HG03565 (cell line): ENCODE measurements around the gene PIK3R6.

ENCODE experiments used
- ATAC-seq: cut with Tn5 transposase; IDR thresholded peaks from one replicate; pipeline ENCODE4 v1.9.1; 2021; ENCODE audit warnings: mild to moderate bottlenecking, moderate library complexity; ENCODE audit not compliant: unreplicated experiment

Gene PIK3R6, protein sequence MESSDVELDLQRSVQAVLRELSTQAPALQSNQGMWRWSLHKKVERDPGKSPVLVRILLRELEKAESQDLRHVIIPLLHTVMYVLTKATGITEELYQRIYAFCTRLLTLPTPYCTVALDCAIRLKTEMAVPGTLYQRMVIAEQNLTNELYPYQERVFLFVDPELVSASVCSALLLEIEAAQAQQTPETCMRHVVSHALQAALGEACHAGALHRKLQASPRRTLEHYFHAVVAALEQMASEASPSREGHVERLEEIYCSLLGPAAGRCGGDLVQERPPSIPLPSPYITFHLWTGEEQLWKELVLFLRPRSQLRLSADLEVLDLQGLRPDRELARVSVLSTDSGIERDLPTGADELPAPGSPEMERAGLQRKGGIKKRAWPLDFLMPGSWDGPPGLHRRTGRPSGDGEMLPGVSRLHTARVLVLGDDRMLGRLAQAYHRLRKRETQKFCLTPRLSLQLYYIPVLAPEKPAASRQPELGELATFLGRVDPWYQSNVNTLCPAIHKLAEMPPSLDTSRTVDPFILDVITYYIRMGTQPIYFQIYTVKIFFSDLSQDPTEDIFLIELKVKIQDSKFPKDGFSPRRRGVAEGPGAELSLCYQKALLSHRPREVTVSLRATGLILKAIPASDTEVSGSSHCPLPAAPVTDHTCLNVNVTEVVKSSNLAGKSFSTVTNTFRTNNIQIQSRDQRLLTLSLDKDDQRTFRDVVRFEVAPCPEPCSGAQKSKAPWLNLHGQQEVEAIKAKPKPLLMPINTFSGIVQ

DNA sequence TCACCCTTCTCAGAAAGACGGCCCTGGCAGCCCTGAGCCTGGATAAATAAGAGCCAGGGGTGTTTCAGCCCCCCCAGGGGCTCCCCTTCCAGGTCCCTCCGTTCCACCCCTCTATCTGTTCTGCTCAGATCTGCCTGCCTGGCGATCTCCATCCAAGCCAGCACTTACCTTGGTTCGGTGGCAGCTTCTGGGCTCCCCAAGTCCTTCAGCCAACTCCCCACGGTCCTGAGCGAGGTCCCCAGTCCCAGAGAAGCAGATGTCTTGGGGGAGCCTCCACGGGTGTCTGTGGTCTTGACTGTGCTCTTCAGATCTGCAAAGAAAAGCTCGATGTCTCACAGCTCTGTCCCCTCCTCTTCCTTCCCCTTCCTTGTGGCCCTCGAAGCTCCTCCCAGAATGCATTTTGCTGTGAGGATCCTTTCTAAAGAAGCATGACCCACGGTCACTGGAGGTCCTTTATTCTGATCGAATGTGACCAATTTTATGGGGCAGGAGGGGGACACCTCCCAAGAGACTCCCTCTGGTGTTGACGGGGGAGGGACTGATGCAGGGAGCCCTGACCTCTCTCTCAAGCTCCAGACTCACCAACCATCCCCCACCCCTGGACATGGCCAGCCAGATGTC is at the start of gene PIK3R6:
Gene PIK3R6, minus strand, starts transcription at position 314 of the 621 bp plus-strand sequence. CDS start 17,880 bp downstream, outside the sequence.
- no peak for ATAC-seq

DNA sequence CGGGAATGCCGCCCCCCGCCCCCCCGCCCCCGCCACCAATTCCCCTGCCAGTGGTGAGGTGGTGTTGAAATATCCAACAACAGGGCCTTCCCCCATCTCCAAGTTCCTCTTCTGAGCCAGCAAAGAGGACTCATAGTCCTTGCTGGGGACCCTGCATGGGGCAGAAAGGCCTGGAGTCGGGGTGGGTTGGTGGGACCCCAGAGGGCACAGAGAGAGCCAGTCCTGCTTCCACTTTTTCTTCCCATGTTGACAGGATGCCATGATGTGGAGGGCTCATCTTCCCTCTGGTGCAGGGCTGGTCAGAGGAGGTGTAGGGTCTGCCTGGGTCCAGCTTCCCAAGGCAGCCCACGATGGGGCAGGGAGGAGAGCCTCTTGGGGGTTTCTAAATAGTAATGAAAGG is 49.0 kb upstream of the PIK3R6 start:
- no peak for ATAC-seq

DNA sequence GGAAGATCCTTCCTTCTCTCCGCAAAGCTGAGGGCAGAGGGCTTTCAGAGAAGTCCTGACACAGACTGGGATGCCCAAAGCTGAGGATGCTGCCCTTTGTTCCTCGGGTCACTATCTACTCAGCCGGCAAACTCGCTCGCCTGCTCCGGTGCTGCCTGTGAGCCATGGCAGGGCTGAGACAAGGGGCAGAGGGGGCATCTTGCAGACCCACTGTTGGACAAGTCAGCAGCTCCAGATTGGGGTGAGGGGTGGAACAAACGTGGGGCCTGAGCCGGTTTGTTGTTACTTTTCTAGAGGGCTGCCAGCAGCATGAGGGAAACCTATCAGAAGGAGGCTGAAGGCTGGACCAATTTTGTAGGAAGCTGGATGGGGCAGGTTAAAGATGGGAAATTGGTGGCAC is 47.1 kb upstream of the PIK3R6 start:
- no peak for ATAC-seq

DNA sequence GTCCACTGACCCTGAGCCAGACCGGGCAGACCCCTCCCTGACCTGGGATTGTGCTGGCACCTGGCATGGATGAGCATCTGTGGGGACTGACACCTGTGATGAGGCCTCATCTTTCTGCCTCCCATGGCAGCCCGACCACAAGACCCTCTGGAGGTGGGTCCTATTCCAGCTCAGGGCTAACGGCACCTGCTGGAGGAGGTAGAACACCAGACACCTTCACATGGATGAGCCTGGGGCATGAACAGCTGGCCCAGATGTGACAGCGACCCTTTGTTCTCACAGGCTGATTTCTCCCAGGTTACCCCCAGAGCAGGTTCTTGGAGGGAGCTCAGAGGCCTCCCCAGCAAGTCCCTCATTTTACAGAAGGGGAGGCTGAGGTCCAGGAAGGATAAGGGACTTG is 46.4 kb upstream of the PIK3R6 start:
- ATAC-seq = no peak

DNA sequence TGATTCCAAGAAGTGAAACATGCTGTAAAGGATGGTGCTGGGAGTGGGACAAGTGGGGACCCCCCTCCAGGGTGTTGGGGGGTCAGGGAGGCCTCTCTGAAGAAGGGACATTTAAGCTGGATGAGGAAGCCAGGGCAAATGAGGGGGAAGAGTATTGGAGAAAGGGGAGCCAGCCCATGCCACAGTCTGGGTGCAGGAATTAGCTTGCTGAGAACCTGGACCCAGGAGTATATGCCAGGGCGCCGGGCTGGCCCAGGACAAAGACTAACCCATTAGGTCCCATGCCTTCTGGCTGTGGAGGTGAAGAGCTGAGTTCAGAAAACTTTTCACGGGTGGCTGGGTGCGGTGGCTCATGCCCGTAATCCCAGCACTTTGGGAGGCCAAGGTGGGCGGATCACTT is 45.6 kb upstream of the PIK3R6 start:
- ATAC-seq = no peak

DNA sequence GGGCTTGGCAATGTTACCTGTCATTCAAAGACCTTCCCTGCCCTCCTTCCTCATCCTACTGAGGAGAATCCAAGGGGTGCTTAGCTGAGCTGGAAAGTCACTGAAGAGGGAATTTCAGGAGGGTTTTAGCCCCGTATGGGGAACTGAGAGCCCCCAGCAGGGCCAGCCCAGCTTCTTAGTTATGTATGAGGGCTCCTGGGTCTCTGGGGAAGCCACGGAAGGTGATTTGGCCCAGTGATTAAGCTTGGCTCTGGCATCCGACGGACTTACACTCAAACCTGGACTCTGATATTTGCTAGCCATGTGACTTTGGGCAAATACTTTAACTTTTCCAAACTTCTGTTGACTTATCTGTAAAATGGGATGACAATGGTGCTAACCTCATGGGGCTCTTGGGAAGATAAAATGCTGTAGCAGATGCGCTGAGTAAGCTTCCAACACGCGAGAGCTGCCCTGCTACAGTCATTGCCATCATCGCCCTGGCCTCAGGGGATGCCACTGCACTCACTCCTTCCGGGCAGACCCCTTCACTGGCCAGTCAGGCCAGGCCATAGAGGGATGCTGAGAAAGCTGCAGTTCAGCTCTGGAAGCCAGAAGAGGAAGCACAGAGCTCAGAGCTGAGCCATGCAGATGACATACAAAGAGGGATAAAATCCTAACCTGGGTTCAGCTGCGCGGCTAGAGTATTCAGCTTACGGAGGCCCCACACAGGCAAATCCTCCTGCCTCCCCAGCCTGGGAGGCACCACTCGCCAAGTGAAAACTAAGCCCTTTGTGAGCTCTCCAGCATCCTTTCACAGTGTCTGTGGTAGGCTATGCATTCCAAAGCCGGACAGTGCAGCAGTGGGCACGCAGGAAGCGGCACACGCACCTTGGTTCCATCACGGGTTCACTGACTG is 44.9 kb upstream of the PIK3R6 start:
- ATAC-seq = no peak

DNA sequence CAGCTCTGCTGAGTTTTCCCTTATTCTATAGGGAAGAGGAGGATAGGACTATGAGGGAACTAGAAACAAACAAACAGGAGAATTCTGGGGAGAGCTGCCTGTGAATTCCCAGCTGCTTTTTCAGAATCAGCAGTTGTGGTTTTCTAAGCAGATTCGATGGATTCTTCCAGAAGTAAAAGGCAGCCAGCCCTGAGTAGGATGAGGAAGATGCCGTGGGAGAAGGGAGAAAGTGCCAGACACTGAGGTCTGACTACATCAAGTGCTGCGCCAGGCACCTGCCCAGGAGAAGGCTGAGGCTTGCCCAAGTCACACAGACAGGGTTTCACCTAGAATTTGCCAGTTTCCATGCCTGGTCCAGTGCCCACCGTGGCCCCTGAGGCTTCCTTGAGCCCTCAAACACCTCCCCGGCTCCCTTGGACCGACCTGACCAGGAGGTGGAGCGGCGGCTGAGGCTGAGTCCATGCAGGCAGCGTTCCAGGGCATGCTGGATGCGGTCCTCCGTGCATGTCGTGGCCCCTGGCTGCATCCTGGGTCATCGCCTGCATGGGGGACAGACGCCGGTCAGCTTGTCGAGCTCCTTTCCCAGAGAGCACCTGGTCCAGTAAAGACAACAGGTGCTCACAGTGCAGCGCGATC is 43.6 kb upstream of the PIK3R6 start:
- ATAC-seq = no peak

DNA sequence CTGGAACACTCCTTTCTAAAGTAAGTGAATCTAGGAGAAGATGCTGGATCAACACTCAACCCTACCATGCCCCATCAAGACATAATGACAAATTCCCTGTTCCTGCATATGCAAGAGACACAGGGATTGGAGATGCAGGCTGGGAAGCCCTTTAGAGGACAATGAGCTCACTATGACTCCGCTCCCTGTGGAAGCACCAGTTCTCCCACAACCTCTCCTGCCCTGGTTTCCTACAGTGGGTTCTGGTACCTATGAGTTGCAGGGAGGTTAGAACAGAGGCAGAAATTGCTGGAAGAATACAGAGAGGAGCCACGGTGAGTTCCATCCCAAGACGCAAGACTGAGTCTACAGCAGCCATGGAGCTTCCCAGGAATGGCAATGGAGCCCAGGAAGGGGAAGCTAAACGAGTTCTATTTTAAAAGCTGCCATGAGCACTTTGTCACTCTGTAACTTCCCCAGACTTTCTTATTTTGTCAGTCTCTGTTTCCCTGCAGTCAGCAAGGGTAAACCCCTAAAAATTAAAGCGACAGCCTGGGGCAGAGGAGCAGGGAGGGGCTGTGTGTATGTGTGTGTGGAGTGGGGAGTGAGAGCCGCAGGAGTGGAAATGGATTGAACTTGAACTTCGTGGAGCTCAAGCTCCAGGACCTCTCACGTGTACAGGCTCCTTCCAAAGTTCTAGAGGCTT is 42.3 kb upstream of the PIK3R6 start:
- ATAC-seq = no peak

DNA sequence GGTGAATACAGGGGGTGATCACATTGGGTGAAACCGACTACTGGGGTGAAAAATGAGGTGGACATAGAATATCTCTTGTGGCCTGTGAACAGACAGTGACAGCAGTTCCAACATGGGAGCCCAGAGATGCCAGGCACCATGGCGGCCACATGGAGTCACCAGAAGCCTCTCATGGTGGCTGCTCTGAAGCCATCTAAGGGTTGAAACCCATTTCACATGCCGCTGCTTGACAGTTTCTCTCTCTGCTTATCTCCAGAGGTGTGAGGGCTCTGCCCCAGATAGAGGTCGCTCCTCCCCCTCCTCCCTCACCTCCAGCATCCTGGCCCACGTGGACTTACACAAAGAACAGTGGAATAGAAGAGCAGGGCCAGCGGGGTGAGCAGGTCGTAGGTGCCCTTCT is 37.9 kb upstream of the PIK3R6 start:
- ATAC-seq = no peak

DNA sequence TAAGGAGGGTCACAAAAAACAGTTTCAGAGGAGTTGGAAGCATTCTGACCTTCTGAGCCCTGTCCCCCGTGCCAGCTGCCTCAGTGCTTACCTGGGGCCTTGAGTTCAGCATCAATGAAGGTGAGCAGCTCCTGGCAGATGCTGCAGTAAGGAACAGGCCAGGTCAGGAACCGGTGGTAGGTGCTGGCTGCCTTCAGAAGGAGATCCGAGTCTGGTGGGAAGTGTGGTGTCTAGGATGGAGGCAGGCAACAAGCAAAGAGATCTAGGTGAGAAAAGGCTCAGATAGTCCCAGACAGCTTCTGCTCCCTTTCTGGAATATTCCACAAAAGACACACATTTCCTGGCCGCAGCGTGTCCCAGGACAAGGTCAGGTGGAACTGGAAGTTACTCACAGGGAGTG is 37.2 kb upstream of the PIK3R6 start:
- no peak for ATAC-seq

DNA sequence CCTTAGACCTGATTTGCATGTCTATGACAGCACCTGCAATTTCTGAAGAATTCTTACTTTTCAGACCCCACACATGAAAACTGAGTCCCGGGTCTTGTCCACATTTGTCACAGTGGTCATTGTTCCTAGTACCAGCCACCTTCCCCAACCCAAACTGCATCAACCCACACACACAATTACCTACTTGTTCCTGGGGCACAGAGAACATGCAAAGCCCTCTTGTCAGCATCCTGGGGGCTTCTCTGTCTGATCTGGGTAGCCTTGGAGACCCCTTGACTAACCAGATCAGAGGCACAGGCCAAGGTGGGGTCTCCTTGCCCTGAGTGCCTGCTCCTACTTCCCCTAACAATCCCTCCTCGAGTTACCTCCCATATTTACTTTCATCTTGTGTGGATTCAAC is 36.7 kb upstream of the PIK3R6 start:
- ATAC-seq = no peak

DNA sequence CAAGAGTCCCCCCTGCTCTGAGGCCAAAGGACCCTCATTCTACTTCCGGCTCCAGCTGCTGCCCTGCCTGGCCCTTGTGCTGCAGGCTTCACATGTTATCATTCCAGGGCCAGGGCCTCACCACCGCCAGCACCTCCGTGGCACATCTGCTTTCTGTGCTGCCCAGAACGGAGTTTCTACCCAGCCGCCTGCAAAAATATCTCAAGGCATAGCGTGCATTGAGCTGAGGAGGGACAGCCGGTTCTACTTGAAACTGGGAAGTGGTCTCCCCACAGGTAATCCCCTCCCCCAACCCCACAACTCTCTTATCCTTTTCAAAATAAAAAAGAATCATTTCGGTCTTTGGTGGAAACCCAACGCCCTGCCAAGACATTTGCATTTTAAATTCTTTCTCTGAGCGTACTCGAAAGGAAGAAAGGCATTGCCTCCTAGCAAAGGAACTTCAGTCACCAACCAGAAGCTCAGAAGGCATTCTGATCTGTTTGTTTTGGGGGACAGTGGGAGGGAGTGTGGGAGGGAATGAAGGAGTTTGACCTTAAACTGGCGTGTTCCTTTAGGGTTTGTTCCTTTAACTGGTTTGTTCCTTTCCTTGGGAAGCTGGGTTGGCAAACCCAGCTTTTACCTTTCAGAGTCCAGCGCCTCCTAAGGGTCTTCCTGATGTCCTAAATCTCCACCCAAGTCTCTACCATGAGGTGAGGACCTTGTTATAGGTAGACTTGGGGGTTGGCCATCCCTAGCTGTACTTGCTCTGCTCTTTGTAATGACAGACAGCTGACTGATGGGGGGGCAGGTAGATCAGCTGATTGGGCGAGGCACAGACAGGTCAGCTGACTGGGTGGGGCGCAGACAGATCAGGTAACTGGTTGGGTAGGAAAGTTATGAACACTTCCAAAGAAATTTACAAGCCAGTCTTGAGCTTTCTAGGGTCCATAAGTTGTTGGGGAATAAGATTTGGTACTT is 33.4 kb upstream of the PIK3R6 start:
- ATAC-seq = no peak

DNA sequence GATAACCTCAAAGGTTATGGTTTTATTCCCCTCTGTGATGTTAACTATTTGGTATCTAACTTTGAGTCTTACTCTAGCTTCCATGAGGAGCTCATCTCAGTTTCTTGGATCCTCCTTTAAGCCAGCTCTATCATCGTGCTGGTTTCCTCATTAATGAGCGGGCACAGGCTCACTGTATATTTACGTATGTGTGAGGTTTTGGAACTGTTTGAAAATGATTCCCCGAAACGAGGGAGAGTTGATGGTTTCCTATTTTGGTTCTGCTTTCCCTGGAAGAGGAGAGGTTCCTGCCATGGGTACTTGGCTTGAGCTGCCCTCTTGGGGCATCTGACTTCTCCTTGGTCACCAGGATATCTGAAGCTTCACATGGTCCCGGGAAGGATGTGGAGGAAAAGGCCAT is 32.7 kb upstream of the PIK3R6 start:
- ATAC-seq = no peak

DNA sequence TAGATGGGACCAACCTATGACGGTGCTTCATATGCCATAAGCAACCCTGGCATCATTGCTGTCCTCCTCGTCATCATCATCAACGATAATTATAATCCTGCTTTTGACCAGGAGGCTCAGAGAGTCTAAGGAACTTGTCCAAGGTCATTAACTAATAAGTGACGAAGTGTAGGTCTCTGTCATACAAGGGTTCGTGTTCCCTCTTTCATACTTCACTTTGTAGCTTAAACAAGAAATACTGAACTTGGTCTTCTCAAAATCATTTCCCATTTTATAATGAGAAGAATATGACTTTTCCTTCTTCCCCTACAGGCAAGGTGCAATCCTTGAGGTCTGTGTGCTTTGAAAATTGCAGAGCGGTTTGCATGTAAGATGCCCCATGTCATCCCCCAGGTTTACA is 31.2 kb upstream of the PIK3R6 start:
- no peak for ATAC-seq

DNA sequence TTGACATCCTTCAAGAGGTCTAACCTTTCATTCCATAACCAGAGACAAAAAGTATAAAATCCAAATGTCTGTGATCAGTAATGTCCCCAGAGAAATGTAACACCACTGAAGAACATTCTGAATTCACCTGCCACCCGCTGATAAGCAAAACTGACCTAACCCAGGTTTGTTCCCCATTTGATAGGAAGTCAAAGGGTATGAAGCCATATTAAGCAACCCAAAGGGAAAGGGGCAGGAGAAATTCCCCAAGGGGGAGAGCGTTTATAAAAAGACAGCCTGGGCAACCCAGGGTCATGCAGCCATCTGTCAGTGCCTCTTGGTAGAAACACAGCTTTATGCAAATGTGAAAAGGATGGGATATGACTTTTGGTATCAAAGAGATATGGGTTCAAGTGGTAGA is 30.7 kb upstream of the PIK3R6 start:
- no peak for ATAC-seq

DNA sequence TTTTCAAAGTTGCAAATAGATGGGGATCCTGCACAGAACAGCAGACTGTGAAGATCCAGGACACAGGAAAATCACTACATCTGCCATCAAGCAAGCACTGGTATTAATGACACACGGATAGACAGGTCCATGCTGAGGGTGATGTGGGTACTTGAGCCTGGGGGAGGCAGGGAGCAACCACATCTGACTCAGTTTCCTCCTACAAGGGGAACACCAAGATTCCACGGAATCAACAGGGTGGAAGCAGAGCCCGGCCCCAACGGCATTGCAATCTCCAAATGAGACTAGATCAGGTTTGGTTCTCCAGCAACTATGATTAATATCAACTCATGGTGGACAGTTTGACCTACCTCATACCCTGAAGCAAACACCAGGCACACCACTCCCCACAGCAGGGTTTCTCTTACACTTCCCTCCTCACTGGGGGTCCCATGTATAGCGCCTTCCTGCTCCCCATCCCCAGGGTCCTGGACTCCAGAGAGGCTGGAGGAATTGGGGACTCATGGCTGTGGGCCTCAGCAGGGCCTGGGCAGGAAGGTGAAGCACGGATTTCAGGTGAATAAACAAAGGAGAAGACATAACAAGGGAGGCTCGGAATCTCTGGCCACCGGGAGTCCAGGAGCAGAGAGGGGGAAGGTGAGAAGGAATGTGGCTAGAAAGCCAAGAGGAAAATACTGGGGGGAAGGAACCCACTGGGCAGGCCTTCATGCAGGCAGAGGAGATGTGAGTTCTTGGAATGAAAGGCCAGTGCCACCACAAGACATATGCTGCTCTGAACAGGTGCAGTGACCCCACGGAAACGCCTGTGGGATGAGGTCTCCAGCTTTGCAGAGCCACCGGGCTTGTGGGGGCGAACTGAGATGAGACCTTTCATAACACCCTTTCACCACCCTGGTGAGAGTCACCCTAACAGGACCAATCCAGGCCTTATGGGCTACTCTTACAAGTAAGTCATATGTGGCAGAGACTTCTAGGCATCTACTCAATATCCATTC is 29.5 kb upstream of the PIK3R6 start:
- ATAC-seq = no peak

DNA sequence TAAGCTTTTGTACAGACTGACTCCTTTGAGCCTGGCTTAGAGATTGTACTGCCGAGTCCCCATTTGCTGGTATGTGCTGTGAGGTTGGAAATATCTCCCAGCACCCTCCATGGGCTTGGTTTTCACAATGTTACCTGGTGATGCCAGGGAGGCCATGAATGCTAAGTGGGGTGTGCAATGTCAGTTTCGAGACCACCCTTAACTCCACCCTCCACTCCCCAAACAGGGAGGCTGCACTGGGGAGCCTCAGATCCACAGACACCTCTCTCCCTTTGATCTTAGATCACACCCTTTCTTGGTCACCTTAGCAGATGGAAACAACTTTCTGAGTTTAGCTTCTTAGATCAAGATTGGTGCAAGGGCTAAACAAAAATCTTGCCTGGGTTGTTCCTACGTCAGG is 28.6 kb upstream of the PIK3R6 start:
- ATAC-seq = no peak
